SK-N-DZ (cell line): ENCODE results near the gene CRNN. TPM values are rescaled to one million over a fixed set of nuclear protein-coding genes. Genes with fewer than 3 reads are reported as not detected.

Experiments
- DNase-seq: peaks from one replicate; pipeline ENCODE4 v3.0.0-alpha.2; 2015; ENCODE audit warnings: low spot score
- polyA plus RNA-seq, 2 experiments: library from polyadenylated mRNA; depleted of rRNA; stranded (reverse); fragments of >200 nt; gene quantifications; 2 replicates each; pipeline ENCODE4 v1.2.3, GENCODE V29; 2014

Gene CRNN
- polyA plus RNA-seq (2014; cell fraction: cytosol; rRNA removed) = not detected in 2 replicates
- polyA plus RNA-seq (2014; cell fraction: nucleus; rRNA removed) = not detected in 2 replicates

DNA sequence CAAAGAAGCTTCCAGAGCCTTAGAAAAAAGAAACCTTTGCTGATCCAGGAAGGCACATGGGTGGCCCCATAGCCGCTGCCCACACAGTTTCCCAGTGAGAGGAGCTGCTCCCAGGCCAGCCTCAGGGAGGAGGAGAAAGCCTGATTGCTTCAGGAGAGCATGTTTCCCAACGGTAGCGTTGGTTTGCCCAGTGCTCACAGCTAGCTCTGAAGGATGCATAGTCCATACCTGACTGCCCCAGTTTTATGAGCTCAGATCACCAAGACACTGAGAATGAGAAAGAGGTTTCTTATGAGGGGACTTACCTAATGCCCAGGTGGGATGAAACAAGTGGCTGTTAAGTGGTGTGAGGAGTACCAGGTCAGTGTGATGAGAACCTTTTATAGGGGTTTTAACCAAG, at the start of gene CRNN:
CRNN (minus strand) TSS at position 355 of the 400 bp plus-strand sequence. CDS start 2,030 bp downstream, outside the sequence.
- DNase-seq = no peak

DNA sequence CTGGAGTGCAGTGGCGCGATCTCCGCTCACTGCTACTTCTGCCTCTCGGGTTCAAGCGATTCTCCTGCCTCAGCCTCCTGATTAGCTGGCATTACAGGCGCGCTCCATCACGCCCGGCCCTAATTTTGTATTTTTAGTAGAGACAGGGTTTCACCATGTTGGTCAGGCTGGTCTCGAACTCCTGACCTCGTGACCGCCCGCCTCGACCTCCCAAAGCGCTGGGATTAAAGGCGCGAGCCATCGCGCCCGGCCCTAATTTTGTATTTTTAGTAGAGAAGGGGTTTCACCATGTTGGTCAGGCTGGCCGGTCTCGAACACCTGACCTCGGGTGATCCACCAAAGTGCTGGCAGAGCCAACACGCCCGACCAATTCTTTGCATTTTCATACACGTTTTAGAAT, 48.6 kb upstream of the CRNN start:
- DNase-seq = no peak

DNA sequence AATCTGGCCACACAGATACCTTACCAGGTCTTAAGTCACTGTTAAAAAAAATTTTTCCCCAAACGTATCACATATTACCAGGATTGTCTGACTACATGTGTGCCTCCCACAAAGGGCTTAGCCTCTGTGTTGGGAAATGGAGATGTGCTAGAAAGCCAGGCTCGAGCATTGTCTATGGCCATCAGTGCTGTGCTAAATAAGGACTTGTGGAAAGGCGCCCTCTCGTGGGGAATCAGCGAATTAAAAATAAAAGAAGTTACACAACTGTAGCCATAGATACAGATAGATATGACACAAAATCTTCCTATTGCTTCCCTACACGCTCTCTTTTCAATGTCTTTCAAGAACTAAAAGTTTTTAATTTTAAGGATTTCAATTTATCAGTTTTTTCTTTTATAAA, 47.5 kb upstream of the CRNN start:
- peak; percentile 45 for DNase-seq

DNA sequence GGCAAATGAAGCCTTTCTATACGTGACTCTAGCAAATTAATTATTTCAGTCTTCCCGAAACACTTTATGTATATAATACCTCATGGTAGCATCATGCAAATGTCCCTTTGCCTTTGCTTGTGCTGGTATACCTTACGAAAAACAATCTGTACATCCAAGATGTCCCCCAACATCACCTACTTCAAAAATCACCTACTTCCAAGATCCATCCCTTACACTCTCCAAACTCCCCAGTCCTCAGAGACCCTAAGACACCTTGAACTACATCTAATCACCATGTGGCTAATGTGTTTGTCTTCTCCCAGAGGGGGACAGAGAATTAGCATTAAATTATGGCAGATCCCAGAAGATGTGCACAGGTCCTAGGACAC, 46.5 kb upstream of the CRNN start:
- no peak for DNase-seq

DNA sequence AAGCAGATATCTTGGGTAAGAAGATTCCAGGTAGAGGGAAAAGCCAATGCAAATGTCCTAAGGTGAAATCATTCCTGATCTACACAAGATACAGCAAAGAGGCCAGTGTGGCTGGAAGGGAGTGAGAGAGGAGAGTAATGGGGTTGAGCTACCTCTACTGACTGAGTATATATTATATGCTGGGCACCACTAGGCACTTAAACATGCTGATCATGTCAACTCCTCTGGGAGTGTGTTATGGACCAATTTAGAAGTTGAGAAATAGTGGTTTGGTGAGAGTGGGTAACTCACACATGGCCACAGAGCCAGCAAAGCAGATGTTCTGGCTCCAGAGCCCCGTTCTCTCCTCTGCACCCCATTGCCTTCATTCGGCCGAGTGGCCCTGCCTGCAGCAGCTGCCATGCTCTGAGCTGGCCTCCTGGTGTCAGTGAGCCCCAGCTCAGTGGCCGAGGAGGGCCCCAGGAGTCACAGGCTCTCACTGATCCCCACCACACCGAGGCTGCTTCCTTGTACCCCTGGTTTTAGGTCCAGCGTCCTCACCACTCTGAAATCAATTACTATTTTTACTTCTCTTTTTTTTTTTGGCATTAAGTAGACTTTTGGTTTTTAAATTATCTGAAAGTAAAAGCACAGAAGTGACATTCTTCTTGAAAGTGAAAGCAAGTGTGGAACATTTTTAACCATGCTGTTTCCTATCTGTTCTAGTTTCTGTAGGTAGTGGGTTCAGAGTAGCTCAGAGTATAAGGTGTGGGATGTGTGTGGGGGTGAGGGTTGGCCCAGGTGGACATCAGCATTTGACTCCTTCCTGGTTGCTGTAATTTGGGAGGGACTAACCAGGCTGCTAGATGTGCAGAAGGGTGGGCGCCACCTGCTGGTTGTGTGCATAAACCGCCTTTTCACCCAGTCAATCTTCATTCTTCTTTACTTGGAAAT, 45.8 kb upstream of the CRNN start:
- DNase-seq = peak; percentile 42

DNA sequence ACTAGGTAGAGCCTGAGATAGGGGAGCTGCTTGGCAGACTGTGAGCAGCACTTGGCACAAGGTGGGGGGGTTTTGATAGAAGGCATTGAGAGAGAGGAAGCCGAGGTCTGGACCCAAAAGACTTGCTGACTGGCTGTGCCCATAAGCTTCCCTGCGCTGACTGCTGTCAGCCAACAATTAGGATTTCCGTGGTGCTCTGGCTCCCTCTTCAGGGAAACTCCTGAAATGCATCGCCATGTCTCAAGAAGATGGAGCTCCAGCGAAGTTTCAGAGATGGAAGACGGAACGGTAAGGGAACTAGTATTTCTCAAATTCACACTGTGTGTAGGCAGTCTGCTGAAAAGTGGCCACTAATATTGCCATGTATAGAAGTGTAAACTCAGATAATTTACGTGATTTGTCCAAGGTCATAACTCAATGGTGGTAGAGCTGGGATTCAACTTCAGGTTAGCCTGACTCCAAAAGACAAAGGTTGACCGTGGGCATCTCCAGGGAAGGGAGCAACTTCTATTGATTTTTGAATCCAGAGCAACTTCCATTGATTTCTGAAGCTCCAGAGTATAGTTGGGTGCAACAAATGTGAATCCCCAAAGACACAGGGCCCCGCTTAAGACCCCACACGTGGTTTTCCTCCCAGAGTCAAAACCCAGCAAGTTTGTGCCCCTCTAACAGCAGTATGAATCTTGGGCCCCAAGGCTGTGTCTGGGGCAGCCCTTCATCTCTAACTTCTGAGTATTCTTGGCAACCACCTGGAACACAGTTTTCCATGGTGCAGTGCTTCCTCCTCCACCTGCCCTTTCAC, 44.5 kb upstream of the CRNN start:
- DNase-seq = peak; percentile 51

DNA sequence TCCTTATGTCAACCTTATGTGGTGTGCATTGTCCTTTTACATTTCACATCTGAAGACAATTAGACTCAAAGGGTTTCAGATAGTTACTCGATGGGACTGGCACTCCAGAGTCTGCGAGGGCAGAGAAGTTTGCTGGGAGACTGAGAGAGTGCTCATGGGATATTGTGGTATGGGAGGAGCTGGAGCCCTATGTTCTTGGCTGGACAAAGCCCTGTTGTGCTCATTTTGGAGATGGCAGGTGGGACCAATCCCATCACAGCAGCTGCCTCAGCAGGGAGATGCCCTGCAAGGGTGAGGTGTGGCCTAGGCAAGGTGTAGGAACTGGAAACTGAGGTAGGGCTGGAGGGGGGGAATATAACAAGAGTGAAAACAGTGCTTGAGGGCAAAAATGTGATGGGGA, 43.5 kb upstream of the CRNN start:
- no peak for DNase-seq

DNA sequence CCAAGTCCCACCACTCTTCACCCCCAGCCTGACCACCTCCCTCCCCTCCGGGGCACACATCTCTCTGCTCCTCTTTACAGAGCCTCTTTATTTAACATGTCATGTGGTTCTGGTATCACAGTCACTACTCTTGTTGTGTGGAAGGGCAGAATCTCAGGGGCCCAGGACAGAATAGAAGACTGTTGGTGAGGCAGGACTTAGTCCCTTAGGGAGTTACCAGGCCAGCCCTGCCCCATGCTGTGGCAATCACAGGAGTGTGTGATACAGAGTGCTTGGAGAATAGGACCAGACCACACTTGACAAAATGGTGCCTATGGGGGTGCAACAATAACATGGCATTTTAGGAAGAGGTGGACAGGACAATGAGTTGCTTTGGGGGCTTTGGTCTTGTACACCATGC, 43.0 kb upstream of the CRNN start:
- no peak for DNase-seq

DNA sequence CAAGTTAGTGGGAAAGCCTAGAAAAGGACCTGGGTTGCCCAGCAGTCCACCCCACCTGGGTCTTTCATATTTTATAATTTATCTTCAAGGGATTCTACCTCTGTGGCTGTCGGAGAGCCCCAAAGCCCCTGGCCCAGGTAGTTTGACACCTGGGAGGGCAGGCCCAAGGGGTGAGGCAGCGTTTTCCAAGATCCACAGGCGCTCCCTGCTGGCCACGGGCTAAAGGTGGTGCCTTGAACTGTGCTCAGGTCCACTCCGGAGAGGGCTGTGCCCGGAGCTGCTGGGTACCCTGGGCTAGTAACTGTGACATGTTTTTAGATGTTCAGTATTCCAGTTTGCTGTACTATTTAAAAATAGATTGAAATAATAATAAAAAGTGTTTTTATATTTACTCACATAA, 37.2 kb upstream of the CRNN start:
- no peak for DNase-seq

DNA sequence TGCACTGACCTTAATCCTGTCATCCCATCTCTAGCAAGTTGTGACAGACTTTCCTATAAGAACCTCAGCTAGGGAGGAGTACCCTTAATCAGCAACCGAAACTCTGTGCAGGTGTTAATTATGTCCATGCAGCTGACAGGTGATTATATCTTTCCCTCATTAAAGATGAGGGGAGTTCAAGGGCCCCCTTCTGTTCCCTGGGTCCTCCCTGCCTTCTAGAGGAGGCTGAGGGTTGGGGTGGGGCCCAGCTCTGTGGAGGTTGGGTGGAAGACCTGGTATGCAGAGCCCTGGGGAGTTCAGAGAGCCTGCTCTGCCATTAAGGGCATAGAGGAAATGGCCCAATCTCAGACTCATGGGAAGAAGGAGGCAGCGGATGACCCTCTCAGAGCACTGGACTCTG, 35.6 kb upstream of the CRNN start:
- no peak for DNase-seq

DNA sequence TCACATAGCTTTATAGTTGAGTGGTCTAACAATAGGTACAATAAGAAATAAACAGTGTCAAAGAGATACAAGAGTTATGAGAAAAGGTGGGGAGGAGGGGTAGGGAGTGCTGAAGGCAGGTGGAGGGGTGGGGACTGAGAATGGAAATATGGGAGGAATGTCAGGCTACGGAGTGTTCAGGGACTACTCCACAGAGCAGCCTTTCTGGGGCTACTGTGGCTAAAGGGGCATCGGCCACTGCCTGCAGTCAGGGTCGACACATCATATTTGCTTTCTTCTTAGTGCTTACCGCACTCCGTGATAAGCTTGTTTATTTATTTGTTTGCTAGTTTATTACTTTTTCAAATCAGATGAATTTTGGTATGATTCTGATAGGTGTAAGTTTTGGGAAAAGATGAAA, 34.4 kb upstream of the CRNN start:
- DNase-seq = no peak

DNA sequence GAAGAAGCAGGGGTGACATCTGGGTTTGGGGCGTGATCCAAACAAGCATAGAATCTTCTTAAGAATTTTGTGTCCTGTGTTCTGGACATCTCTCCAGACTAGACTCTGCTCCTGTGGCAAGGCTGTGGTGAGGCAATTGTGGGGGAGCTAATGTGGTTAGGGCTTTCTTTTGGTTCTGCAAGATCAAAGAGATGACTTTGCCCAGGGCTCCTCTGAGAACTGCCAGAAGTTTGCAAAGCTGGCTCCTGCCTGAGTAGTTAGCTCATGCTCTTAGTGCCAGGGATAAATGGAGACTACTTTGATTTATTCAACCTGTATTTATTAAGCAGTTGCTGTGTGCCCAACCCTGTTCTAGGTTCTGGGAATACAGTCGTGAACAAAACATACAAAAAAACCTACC, 34.0 kb upstream of the CRNN start:
- DNase-seq = no peak

DNA sequence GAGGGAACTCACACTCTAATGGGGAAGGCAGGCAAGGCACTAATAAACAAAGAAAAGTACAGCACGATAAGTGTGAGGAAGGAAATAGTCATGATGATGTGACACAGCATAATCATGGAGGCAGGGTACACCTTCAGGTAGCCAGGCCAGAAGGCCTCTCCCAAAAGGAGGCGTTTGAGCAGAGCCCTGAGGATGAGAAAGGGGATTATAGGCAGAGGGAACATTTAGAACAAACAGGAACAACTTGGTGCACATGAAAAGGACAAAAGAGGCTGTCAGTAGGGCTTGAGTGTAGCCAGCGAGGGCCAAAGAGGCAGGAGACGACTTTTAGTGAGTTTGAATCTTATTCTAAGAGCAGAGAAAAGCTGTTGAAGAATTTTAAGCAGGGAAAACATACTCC, 33.4 kb upstream of the CRNN start:
- DNase-seq = no peak

DNA sequence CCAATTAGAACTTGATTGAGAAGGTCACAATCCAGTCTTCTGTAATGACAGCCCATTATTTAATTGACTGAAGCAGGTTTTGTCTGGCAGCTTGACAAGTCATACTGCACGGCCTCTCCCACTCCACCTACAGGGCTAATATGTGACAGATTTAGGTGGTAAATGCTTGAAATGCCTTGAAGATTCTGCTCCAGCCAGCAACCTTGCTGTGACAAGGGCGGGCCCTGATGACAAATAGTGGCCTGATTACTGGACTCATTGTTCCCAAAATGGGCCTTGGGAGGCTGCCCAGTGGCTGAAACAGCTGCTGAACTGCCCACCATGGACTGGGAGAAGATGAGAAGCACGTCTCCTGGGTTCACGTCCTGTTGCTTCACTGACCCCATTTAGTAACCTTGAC, 30.0 kb upstream of the CRNN start:
- DNase-seq = no peak

DNA sequence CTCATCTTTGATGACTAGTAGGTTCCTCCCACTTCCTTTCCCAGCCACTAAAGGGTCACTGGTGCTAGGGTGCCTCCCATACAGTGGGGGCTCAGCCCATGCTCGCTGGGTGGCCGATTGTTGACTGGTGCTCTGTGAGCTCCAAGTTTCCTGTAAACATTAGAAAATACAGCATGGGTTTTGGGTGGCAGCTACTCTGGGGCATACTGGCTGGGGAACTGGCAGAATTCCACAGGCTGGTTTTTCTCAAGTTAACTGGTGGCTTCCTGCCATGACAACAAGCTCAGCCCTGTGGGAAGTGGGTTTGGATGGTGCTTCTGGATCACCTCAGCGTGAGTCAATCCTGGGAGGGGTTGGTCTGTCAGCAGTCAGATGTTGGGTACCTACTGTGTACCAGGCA, 28.7 kb upstream of the CRNN start:
- DNase-seq = no peak

DNA sequence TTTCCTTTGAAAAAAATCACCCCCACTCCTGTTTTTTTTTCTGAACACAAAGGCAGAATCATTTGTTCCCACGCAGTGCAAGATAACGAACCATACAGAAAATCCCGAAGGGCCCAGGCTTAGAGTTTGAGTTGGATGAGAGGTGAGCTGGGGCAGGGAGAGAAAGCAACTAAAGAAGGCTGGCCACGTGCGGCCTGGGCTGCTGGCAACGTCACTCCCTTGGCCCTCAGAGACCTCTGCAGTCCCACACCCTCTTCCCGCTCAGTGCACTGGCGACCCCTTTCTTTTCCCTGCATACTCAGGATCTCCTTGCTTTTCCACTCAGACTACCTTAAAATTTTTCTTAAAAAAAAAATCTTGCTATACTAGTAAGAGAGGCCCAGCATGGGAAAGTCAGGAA, 28.2 kb upstream of the CRNN start:
- no peak for DNase-seq

DNA sequence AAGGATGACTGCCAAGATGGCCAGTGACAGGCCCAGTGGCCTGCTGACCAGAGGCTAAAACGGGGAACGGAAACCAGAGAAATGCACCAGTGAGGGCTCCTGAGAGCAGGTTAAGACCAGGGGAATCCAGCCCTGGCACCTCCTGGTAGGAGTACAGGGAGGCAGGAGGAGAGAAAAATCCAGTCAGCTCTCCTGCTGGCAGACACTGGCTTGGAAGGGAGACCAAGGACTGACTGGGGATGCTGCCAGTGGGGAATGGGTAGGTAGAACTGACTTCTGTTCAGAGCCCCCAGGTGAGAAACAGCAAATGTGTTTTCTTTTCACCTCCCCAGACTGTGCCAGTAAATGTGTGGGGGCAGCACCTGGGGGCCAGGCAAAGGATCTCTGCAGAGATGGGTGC, 27.7 kb upstream of the CRNN start:
- no peak for DNase-seq

DNA sequence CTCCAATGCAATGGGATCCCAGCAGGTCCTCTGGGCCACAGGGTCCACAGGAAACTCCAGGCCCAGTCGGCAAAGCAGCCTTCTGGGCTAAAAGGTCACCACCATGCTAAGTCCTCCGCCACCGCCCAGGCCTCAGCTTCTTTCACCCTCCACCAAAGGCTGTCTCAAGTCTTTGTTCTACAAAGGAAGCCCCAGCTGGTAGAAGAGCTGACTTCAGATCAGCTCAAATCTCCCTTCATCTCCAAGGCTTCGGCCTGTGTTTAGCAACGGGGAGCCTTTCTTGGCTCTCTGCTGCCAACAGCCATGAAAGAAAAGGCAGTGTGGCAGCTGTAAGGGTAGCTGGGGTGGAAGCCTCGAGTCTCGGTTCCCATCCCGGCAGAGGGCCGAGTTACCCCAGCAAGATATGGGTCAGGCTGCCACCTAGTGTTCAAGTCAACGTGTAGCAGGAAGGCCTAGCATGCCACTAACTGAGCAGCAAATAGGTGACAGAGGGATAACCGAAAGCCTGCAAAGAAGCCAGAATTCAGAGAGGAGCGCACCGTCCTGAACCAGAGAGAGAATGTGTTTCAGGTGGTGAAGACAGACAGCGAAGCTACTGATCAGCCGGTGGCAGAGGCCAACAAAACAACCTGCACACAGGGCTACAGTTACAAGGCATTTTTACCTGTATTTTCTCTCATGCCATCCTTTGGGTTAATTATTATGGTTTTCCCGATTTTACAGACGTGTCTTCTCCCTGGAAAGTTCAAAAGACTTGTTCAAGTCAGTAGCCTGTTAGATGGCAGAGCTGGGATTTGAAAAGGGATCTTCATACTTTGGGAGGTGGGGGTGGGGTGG, 26.8 kb upstream of the CRNN start:
- DNase-seq = peak; percentile 56

DNA sequence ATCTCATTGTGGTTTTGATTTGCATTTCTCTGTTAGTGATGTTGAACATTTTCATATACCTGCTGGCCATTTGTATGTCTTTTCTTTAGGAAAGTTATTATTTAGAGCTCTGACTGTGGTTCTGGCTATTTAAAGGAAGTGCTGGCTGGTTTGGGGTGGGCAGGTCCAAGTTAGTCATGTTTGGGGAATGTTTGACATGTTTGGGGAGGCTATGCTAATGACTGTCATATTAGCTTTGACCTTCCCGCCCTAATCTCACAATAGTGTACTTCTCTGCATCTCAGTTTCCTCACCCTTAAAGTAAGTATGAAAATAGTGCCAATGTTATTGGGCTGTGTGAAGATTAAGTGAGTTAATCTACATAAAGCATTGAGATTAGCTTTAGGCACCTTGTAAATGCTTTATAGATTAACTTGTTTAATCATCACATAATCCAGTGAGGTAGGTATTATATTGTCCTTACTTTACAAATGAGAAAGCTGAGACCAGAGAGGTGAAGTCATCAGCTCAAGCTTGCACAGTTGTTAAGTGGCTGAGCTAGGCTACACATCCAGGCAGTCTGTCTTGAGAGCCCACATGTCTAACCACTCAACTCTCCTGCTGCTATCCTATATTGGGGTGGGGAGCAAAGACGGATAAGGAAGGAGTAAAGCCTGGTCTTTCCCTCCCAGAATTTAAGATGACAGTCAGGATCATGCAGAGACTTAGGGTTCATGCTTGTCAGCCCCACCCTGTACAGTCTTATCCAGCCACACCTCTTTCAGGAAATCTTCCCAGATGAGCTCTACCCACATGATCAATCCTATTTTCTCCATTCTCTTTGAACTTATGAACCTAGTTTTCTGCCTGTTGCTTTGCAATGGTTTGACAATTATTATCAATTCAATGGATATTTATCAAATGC, 22.8 kb upstream of the CRNN start:
- no peak for DNase-seq

DNA sequence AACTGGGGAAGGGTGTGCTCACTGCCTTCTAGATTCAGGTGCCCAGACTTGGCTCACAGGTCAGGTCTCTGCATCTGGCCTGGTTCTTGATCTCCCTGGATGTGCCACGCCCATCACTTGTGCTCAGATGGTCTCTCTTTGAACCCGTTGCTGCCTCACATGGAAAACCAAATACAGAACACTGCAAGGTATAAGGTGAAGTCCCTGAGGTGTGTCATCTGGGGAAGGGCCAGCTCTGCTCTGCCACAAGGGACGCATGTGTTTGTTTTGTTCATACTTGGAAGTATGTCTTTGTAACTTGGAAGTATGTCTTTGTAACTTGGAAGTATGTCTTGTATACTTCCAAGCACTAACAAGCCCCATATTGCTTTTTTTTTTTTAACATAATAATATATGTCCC, 13.4 kb upstream of the CRNN start:
- DNase-seq = no peak

DNA sequence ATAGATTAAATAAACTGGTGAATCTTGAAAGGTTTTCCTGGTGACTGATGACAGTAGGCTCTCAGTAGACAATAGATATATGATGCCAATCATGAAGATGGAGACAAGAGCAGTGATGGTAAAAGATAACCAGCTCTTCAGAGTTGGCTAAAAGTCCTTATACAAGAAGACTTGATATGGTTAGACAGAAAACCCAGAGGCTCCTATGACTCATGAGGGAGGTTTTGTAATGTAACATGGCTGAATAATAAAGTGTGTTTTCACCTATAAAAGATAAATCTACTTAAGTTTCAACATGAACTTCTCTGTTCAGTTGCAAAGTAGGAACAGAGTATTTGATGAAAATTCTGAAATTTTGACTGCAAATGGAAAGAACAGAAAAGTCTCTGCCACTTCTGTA, 12.7 kb upstream of the CRNN start:
- no peak for DNase-seq
